NB4 (cell line): ENCODE results near the gene BID.

Source experiments
- DNase-seq: peaks from one replicate; pipeline ENCODE4 v3.0.0; 2010; ENCODE audit warnings: low read depth
- H3K4me3 ChIP-seq: one replicate; pipeline ENCODE4 v1.5.1; 2011; ENCODE audit warnings: mild to moderate bottlenecking, low read depth, low read length, moderate library complexity
- CTCF ChIP-seq: IDR thresholded peaks from one replicate; pipeline ENCODE4 v1.5.1; 2012; ENCODE audit warnings: low read depth, low read length
- MAX ChIP-seq: IDR thresholded peaks from 2 replicates; pipeline ENCODE4 v1.6.1; 2011; ENCODE audit warnings: low read depth, low read length
- MYC ChIP-seq: IDR thresholded peaks from 2 replicates; pipeline ENCODE4 v1.6.1; 2011; ENCODE audit warnings: low read depth, low read length
- POLR2A ChIP-seq: IDR thresholded peaks from 2 replicates; pipeline ENCODE4 v1.6.1; 2011; ENCODE audit warnings: mild to moderate bottlenecking; ENCODE audit not compliant: insufficient read length; ENCODE audit errors: extremely low read depth

The BID gene

GRCh38 chr22:17748555-17749353, 25.5 kb downstream of the BID start:
- no peak overlapping the region for H3K4me3 ChIP-seq
- no peak for DNase-seq
- no peak for TF ChIP-seq POLR2A
- no peak for TF ChIP-seq CTCF
- TF ChIP-seq MYC = no peak
- TF ChIP-seq MAX = no peak

- H3K4me3 ChIP-seq = no peak overlapping the region
- TF ChIP-seq POLR2A (no peak), CTCF (no peak), MAX (no peak), MYC (no peak)
- no peak for DNase-seq
Observed at GRCh38 chr22:17746916-17747315, 27.4 kb downstream of the BID start.

- TF ChIP-seq MAX = no peak
- TF ChIP-seq CTCF = no peak
- TF ChIP-seq POLR2A = no peak
- no peak for TF ChIP-seq MYC
- no peak for DNase-seq
Observed at GRCh38 chr22:17744430-17744829, 29.8 kb downstream of the BID start.

GRCh38 chr22:17743661-17744411, 30.4 kb downstream of the BID start:
- no peak for TF ChIP-seq MAX
- TF ChIP-seq CTCF = no peak
- no peak for TF ChIP-seq MYC
- TF ChIP-seq POLR2A = no peak
- no peak overlapping the region for H3K4me3 ChIP-seq
- no peak for DNase-seq

More at GRCh38 chr22:17744430-17744829, 29.8 kb downstream of the BID start:
- no peak overlapping the region for H3K4me3 ChIP-seq

GRCh38 chr22:17742527-17742902, 31.8 kb downstream of the BID start:
- no peak for TF ChIP-seq POLR2A
- peak; percentile 78 for TF ChIP-seq CTCF

More at GRCh38 chr22:17742527-17742902, 31.8 kb downstream of the BID start:
- DNase-seq = peak; percentile 70
- no peak overlapping the region for H3K4me3 ChIP-seq
